PC-9 (cell line): ENCODE data around the gene B4GALT7.

ENCODE experiments used
- CTCF ChIP-seq: fragments of 200-600 bp; sonication (generic); conservative IDR thresholded peaks from 2 replicates; pipeline ENCODE4 v1.6.1; 2017; ENCODE audit warnings: mixed run types, antibody characterized with exemption, mild to moderate bottlenecking, moderate library complexity
- EZH2 ChIP-seq: fragments of 200-600 bp; sonication (generic); IDR thresholded peaks from 2 replicates; pipeline ENCODE4 v1.8.0; 2017; ENCODE audit warnings: antibody characterized with exemption, low read depth

GRCh38 chr5:177607115-177607451, 7.2 kb downstream of the B4GALT7 start:
- TF ChIP-seq CTCF (no peak), EZH2 (no peak)
